Measurements from ENCODE around the gene STK24.
"Not testable (repeated sequence)": the region's sequence is repeated elsewhere in the genome, so short reads cannot be mapped to it uniquely, and the experiment has no call there.

Gene STK24

DNA sequence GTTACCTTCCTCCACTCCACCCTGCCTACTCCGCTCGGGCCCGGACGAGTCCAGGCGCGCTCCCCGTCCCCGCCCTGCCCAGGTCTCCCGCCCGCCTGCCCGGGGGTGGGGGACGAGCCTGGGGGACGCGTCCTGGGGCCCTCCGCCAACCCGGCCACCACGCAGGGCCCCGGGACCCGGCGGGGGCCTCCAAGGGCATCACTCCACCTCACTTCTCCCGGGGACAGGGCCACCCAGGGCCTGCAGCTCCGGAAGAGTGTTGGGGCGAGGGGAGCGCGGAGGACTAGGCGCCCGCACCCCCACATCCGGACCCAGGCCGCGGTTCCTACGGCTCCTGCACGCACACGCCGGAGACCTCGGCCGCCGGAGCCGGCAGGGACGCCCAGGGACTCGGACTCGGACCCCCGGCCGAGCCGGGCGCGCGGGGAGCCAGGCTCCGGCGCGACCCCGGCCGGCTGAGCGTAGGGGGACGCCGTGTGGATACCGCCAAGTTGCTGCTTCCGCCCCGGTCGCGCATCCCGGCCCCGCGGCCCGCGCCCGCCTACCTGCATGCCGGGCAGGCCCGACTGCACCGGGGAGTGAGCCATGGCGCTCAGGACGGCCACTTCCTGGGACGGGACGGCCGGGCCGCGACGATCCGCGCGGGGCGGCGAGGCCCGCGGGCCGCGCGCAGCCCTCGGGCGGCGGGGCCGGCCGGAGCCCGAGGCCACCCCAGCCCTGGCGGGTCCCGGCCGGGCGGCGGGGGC lies 534 bp downstream of the STK24 start:
- H3K4me3 ChIP-seq (ENCODE audit: low read depth, low read length) = peak overlapping the region; percentile 71
- no peak for DNase-seq (ENCODE audit: low read depth, low spot score)
- ChIA-PET POLR2A (interaction anchor here (0.6 to 1.8 kb wide), 5 partner anchors 54 to 131 kb away, joined by 3 to 9 read pairs (median 3); no protein-coding TSS in a partner anchor), CTCF (interaction anchor here (0.9 kb wide), 1 partner anchor 131 kb away, joined by 3 read pairs; no protein-coding TSS in a partner anchor)
- TF ChIP-seq, protein P1, sequence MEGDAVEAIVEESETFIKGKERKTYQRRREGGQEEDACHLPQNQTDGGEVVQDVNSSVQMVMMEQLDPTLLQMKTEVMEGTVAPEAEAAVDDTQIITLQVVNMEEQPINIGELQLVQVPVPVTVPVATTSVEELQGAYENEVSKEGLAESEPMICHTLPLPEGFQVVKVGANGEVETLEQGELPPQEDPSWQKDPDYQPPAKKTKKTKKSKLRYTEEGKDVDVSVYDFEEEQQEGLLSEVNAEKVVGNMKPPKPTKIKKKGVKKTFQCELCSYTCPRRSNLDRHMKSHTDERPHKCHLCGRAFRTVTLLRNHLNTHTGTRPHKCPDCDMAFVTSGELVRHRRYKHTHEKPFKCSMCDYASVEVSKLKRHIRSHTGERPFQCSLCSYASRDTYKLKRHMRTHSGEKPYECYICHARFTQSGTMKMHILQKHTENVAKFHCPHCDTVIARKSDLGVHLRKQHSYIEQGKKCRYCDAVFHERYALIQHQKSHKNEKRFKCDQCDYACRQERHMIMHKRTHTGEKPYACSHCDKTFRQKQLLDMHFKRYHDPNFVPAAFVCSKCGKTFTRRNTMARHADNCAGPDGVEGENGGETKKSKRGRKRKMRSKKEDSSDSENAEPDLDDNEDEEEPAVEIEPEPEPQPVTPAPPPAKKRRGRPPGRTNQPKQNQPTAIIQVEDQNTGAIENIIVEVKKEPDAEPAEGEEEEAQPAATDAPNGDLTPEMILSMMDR (IDR thresholded peaks at IDR 0.05; ENCODE audit: insufficient read depth, low read length, missing control alignments) = no peak

DNA sequence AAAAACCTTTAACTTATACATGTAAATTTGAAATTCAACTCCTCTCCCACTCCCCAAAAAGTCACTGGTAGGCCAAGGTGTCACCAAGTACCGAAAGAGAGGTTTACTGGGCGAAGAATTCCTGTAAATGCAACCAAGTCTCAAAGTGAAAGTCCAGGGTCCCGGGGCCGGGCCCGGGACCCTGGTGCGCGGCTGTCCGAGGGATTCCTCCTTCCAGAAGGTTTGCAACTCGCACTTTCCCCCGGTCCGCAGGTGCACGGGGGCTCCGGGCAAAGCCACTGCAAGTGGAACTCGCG lies 1.1 kb downstream of the STK24 start:
- H3K4me3 ChIP-seq (ENCODE audit: low read depth, low read length) = peak overlapping the region; percentile 71
- CTCF ChIA-PET = interaction anchor here (0.9 kb wide), 1 partner anchor 130 kb away, joined by 3 read pairs; no protein-coding TSS in a partner anchor
- TF ChIP-seq, protein P1 (IDR thresholded peaks at IDR 0.05; ENCODE audit: insufficient read depth, low read length, missing control alignments) = no peak
- POLR2A ChIA-PET = interaction anchor here (0.5 to 1.8 kb wide), 4 partner anchors 17 to 119 kb away, joined by 3 to 9 read pairs (median 3); no protein-coding TSS in a partner anchor
- no peak for DNase-seq (ENCODE audit: low read depth, low spot score)

DNA sequence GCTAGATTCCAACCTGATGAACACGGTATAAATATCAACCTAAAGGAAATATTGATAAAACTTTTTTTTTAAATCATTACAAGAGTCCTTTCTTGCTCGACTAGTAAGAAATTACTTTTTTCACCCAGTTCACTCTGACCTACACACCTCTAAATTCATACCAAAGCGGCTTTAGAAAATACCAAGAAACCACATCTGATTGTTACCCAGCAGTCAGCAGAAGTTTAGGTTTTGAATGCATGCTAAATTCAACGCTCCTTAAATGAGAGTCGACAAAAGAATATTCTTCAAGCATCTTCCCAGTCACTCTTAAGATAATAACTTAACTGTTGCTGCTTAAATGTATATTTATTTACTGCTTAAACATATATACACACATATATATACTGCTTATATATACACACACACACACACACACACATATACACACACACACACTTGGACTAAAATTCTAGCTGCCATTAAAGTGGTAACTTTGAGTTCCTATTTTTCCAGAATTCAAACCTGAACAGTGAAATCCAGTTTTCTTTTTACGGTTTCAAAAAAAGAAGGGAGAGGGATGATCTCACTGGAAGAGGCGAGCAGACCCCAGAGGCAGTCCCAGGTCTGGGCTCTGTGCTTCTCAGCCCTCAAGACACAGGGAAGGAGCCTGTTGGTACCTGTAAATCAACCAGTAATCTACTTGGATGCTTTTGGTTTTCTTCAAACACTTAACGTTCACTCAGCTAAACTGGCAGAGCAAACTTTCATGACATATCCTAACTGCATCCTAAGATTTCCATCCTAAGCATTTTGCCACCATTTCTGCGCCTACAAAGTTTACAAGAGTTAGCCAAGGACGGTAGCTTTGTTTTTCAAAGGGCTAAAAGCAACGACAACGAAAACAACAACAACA lies 1.7 kb downstream of the STK24 start:
- POLR2A ChIA-PET = interaction anchor here (0.5 to 1.0 kb wide), 3 partner anchors 18 to 118 kb away, joined by 3 read pairs; no protein-coding TSS in a partner anchor
- DNase-seq (ENCODE audit: low read depth, low spot score) = no peak
- TF ChIP-seq, protein P1 (IDR thresholded peaks at IDR 0.05; ENCODE audit: insufficient read depth, low read length, missing control alignments) = no peak
- CTCF ChIA-PET = interaction anchor here (0.9 kb wide), 1 partner anchor 130 kb away, joined by 3 read pairs; no protein-coding TSS in a partner anchor
- peak overlapping the region; percentile 71 for H3K4me3 ChIP-seq (ENCODE audit: low read depth, low read length)

DNA sequence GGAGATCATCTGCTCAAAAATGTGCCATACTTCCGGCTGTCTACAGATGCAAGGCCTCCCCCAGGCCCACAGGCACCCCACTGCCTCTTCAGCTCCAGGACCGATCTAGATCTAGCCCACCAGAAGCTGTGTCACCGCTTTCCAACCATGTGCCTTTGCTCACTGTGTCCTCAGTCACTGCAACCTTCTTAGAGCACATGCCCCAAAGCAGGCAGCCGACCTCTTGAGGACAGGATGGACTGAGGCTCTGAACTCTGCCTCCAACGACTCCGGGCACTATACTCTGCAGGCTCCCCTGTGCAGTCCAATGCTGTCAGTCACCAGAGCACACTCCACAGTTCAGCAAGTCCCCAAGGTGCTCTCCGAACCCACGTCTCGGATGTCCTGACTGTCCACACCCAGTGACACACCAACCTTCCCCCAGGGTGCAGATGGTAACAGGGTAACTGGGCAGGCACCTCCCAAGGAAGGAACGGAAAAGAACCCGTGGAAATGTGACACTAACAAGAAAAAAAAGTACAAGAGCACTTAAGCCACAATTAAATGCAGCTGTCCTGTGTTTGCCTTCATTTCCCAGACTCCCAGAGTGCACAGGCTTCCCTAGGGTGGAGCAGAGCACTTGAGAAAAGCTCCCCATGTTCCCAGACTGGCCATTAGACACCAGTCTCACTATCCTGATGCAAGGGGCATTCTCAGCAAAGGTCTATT lies 4.8 kb downstream of the STK24 start:
- DNase-seq (ENCODE audit: low read depth, low spot score) = no peak
- CTCF ChIA-PET = interaction anchor here (1.0 to 1.4 kb wide), 4 partner anchors 20 to 126 kb away, joined by 3 to 4 read pairs (median 4); no protein-coding TSS in a partner anchor
- POLR2A ChIA-PET = interaction anchor here (0.8 kb wide), 1 partner anchor 65 kb away, joined by 3 read pairs; no protein-coding TSS in a partner anchor
- TF ChIP-seq, protein P1 (IDR thresholded peaks at IDR 0.05; ENCODE audit: insufficient read depth, low read length, missing control alignments) = no peak
- H3K4me3 ChIP-seq (ENCODE audit: low read depth, low read length) = peak overlapping the region; percentile 33

DNA sequence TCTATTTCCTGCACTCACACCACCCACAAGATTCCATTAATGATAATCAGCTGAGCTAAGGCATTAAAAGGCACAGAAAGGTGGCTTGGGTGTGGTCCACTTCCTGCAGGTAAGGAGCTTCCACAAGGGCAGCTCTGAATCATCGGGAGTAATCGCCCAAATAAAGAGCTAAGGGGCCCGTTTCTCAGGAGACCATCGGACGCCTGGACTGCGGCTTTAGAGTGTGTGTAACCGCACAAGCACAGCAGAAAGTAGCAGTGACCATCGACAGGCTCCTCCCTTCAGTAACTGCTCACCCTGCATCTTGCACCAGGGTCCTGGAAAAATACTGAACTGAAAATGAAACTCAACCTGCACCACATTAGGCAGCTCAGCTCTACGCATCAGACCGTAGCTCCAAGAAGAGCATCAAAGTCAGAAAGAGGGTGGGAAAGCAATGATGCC lies 6.0 kb downstream of the STK24 start:
- ChIA-PET POLR2A (interaction anchor here (0.6 to 0.8 kb wide), 2 partner anchors 31 to 62 kb away, joined by 3 to 4 read pairs; no protein-coding TSS in a partner anchor), CTCF (no interaction called here)
- H3K4me3 ChIP-seq (ENCODE audit: low read depth, low read length) = no peak overlapping the region
- no peak for DNase-seq (ENCODE audit: low read depth, low spot score)
- TF ChIP-seq, protein P1 (IDR thresholded peaks at IDR 0.05; ENCODE audit: insufficient read depth, low read length, missing control alignments) = no peak

DNA sequence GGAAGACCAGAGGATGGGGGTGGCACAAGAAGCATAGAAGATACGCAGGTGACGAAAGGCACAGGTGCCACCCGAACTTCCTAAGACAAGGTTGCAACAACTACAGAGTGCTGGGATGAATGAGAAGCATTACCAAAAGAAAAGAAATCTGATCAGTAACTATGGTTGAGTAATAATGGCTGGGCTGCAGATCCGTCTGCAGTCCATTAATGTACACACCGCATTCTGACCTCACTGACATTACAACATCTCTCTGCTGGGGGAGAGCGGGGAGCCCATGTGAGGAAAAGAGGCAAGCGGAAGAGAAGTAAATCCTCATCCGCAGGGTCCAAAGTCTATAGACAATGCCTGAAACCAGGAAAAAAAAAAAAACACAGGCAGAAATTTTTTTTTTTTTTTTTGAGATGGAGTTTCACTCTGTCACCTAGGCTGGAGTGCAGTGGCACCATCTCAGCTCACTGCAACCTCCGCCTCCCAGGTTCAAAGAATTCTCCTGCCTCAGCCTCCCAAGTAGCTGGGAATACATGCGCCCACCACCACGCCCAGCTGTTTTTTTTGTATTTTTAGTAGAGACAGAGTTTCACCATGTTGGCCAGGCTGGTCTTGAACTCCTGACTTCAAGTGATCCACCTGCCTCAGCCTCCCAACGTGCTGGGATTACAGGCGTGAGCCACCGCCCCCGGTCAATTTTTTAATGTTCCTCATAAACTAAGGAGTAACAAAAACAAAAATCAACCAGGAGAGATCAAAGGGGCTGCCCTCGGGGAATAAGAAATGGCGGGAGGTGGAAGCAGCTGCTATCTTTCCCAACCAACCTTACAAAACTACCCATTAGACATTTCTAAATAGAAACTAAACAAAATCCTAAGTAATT lies 7.2 kb downstream of the STK24 start:
- CTCF ChIA-PET = interaction anchor here (0.8 kb wide), 1 partner anchor 84 kb away, joined by 3 read pairs; no protein-coding TSS in a partner anchor
- DNase-seq (ENCODE audit: low read depth, low spot score); H3K4me3 ChIP-seq (ENCODE audit: low read depth, low read length); POLR2A ChIA-PET: not testable (repeated sequence)
